ENCODE data around the gene RSPO4. TPM values are rescaled to one million over a fixed set of nuclear protein-coding genes. Genes with fewer than 3 reads are reported as not detected.

Gene RSPO4
- total RNA-seq, 3 donors from 2014 or later, result 0.10 to 0.22 TPM; not detected in 1

DNA sequence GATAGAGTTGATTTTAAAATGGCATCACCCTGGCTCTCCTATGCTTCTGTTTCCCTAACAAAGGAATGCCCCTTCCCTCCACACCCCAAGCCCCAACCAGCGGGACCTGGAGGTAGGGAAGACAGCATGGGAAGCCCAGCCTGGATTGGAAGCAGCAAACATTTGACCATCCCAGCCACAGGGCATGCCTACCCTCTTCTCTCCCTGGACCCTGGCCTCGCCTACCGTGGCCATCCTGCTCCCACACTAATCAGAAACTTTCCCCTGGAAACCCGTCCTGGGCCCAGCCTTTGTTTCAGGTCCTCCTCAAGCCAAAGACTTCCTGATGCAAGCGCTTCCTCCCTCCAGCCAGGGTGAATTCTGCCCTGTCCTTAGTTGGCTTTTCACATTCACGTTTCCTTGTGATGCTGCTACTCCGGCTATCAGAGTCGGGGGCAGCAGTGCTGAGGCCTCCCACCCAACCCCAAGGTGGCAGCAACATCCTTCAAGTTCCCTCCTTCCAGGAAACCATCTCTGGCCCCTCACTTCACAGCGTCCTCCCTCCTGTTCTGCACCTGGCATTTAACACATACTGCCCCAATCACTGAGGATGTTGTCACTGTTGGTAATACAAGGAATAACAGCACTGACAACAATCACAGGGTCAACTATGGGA lies 67.8 kb downstream of the RSPO4 start:
- TF ChIP-seq CTCF (IDR thresholded peaks at IDR 0.05), result no peak
- Histone ChIP-seq H3K4me3 (no peak overlapping the region), H3K36me3 (ENCODE audit: low read depth) (no peaks in the 10 kb centered on the region), H3K4me1 (ENCODE audit: low read depth) (no peaks in the 10 kb centered on the region), H3K9me3 (peaks cover 15% of the 10 kb centered on the region)
- intact Hi-C loops (cut with DNase I, micrococcal nuclease), result no loop called here
- ATAC-seq (no peak), DNase-seq (no peak)

GRCh38 chr20:933029-933428 lies 69.1 kb downstream of the RSPO4 start:
- Histone ChIP-seq H3K36me3 (ENCODE audit: low read depth) (no peaks in the 10 kb centered on the region), H3K4me3 (no peak overlapping the region), H3K4me1 (ENCODE audit: low read depth) (no peaks in the 10 kb centered on the region), H3K9me3 (peaks cover 15% of the 10 kb centered on the region)
- DNase-seq (no peak), ATAC-seq (peak; percentile 36)
- no peak for TF ChIP-seq CTCF (IDR thresholded peaks at IDR 0.05)
- intact Hi-C loops (cut with DNase I, micrococcal nuclease), result no loop called here

- TF ChIP-seq CTCF (IDR thresholded peaks at IDR 0.05), result no peak
- H3K4me1 ChIP-seq (ENCODE audit: low read depth), result no peaks in the 10 kb centered on the region
- ATAC-seq (no peak), DNase-seq (no peak)
- H3K36me3 ChIP-seq (ENCODE audit: low read depth), result no peaks in the 10 kb centered on the region
- H3K4me3 ChIP-seq, result no peak overlapping the region
- H3K9me3 ChIP-seq, result peaks cover 15% of the 10 kb centered on the region
- intact Hi-C loops (cut with DNase I, micrococcal nuclease), result no loop called here
These were observed 70.7 kb downstream of the RSPO4 start for GRCh38 chr20:931401-931800.

GRCh38 chr20:926670-927069 lies 75.4 kb downstream of the RSPO4 start:
- H3K9me3 ChIP-seq, result peaks cover 8% of the 10 kb centered on the region
- DNase-seq (no peak), ATAC-seq (no peak)
- H3K36me3 ChIP-seq (ENCODE audit: low read depth), result no peaks in the 10 kb centered on the region
- intact Hi-C loops (cut with DNase I, micrococcal nuclease), result no loop called here
- no peak for TF ChIP-seq CTCF (IDR thresholded peaks at IDR 0.05)
- H3K4me3 ChIP-seq, result no peak overlapping the region
- H3K4me1 ChIP-seq (ENCODE audit: low read depth), result no peaks in the 10 kb centered on the region

GRCh38 chr20:925516-925915 lies 76.6 kb downstream of the RSPO4 start:
- ATAC-seq, result no peak
- H3K4me3 ChIP-seq, result no peak overlapping the region
- DNase-seq, result no peak
- no peaks in the 10 kb centered on the region for H3K36me3 ChIP-seq (ENCODE audit: low read depth)
- no peaks in the 10 kb centered on the region for H3K9me3 ChIP-seq
- no peaks in the 10 kb centered on the region for H3K4me1 ChIP-seq (ENCODE audit: low read depth)
- no peak for TF ChIP-seq CTCF (IDR thresholded peaks at IDR 0.05)
- intact Hi-C loops (cut with DNase I, micrococcal nuclease), result no loop called here

GRCh38 chr20:924639-925038 lies 77.5 kb downstream of the RSPO4 start:
- Histone ChIP-seq H3K4me3 (no peak overlapping the region), H3K36me3 (ENCODE audit: low read depth) (no peaks in the 10 kb centered on the region), H3K9me3 (no peaks in the 10 kb centered on the region), H3K4me1 (ENCODE audit: low read depth) (no peaks in the 10 kb centered on the region)
- intact Hi-C loops (cut with DNase I, micrococcal nuclease), result no loop called here
- DNase-seq (no peak), ATAC-seq (no peak)
- TF ChIP-seq CTCF (IDR thresholded peaks at IDR 0.05), result no peak
